Upper lobe of right lung (tissue), 1 donor: ENCODE data around the gene MAML3. TPM values are rescaled to one million over a fixed set of nuclear protein-coding genes. Genes with fewer than 3 reads are reported as not detected.

Source experiments
- ATAC-seq: fragments of 200-7000 bp; cut with Tn5 transposase; one replicate; pipeline ENCODE4 v1.9.1; 2020; ENCODE audit warnings: mild to moderate bottlenecking, moderate library complexity
- DNase-seq: peaks from one replicate; pipeline ENCODE4 v3.0.0-alpha.2; 2020
- H3K27ac ChIP-seq: fragments of 200-600 bp; one replicate; pipeline ENCODE4 v1.8.0; 2022
- H3K27me3 ChIP-seq: fragments of 200-600 bp; one replicate; pipeline ENCODE4 v1.8.0; 2022; ENCODE audit warnings: mild to moderate bottlenecking
- H3K36me3 ChIP-seq: fragments of 200-600 bp; one replicate; pipeline ENCODE4 v1.8.0; 2022
- H3K4me1 ChIP-seq: fragments of 200-600 bp; one replicate; pipeline ENCODE4 v1.8.0; 2022
- H3K4me3 ChIP-seq: fragments of 200-600 bp; one replicate; pipeline ENCODE4 v1.8.0; 2022; ENCODE audit warnings: mild to moderate bottlenecking
- H3K9me3 ChIP-seq: fragments of 200-600 bp; one replicate; pipeline ENCODE4 v1.8.0; 2022
- CTCF ChIP-seq: fragments of 200-600 bp; IDR thresholded peaks from one replicate; pipeline ENCODE4 v1.8.0; 2022; ENCODE audit warnings: antibody characterized with exemption
- intact Hi-C: fragments of 100-400 bp; cut with DNase I; formaldehyde crosslinking; loops from one replicate; pipeline ENCODE4 v1.11.0; 2022
- total RNA-seq: library from RNA; stranded (reverse); fragmentation: NEBNext Ultra II Directional; extraction: Animal tissue kit (Norgen Biotek cat#: 25700); gene quantifications from one replicate; pipeline ENCODE4 v1.2.1, GENCODE V29; 2021
- donor health status: DM: no; HTN: yes; CAD: no; lungs with severe emphysema.

The MAML3 gene
- total RNA-seq, 1 donor from 2014 or later, result 13.1 TPM

- DNase-seq (no peak), ATAC-seq (no peak)
- no peak overlapping the region for H3K27ac ChIP-seq
- intact Hi-C loops, result no loop called here
- H3K4me3 ChIP-seq, result no peak overlapping the region
- no peaks in the 10 kb centered on the region for H3K27me3 ChIP-seq
- TF ChIP-seq CTCF, result no peak
- no peaks in the 10 kb centered on the region for H3K36me3 ChIP-seq
- H3K4me1 ChIP-seq, result peaks cover 9% of the 10 kb centered on the region
- H3K9me3 ChIP-seq, result no peaks in the 10 kb centered on the region
Observed at GRCh38 chr4:139986106-139986505, 167.9 kb downstream of the MAML3 start.

- H3K27ac ChIP-seq, result no peak overlapping the region
- intact Hi-C loops, result no loop called here
- peaks cover 9% of the 10 kb centered on the region for H3K4me1 ChIP-seq
Observed at GRCh38 chr4:139985401-139985800, 168.6 kb downstream of the MAML3 start.

GRCh38 chr4:139984471-139984870 lies 169.5 kb downstream of the MAML3 start:
- Histone ChIP-seq H3K4me1 (peaks cover 9% of the 10 kb centered on the region), H3K4me3 (no peak overlapping the region), H3K36me3 (no peaks in the 10 kb centered on the region), H3K9me3 (no peaks in the 10 kb centered on the region), H3K27me3 (no peaks in the 10 kb centered on the region), H3K27ac (peak overlapping the region; percentile 1)
- DNase-seq, result no peak
- no peak for ATAC-seq
- TF ChIP-seq CTCF, result no peak
- intact Hi-C loops, result no loop called here

More at GRCh38 chr4:139985401-139985800, 168.6 kb downstream of the MAML3 start:
- Histone ChIP-seq H3K36me3 (no peaks in the 10 kb centered on the region), H3K9me3 (no peaks in the 10 kb centered on the region), H3K27me3 (no peaks in the 10 kb centered on the region), H3K4me3 (no peak overlapping the region)
- no peak for ATAC-seq
- TF ChIP-seq CTCF, result no peak
- DNase-seq, result no peak

- DNase-seq (no peak), ATAC-seq (peak; percentile 78)
- TF ChIP-seq CTCF, result no peak
- peak overlapping the region; percentile 39 for H3K27ac ChIP-seq
- intact Hi-C loops, result no loop called here
- H3K4me1 ChIP-seq, result peaks cover 44% of the 10 kb centered on the region
- H3K9me3 ChIP-seq, result no peaks in the 10 kb centered on the region
- H3K4me3 ChIP-seq, result no peak overlapping the region
- H3K27me3 ChIP-seq, result no peaks in the 10 kb centered on the region
- no peaks in the 10 kb centered on the region for H3K36me3 ChIP-seq
Observed at GRCh38 chr4:139978692-139979091, 175.3 kb downstream of the MAML3 start.

GRCh38 chr4:139977838-139978609 lies 176.0 kb downstream of the MAML3 start:
- ATAC-seq (peak; percentile 43), DNase-seq (no peak)
- H3K9me3 ChIP-seq, result no peaks in the 10 kb centered on the region
- no peak for TF ChIP-seq CTCF
- H3K4me1 ChIP-seq, result peaks cover 44% of the 10 kb centered on the region
- H3K27ac ChIP-seq, result peak overlapping the region; percentile 39
- H3K4me3 ChIP-seq, result no peak overlapping the region
- H3K36me3 ChIP-seq, result no peaks in the 10 kb centered on the region
- intact Hi-C loops, result no loop called here
- no peaks in the 10 kb centered on the region for H3K27me3 ChIP-seq
